H9 (cell line): ENCODE results near the gene KIF5A. TPM values are rescaled to one million over a fixed set of nuclear protein-coding genes. Genes with fewer than 3 reads are reported as not detected.

Source experiments
- DNase-seq: peaks from one replicate; pipeline ENCODE4 v3.0.0-alpha.2; 2017
- H2AFZ ChIP-seq: one replicate; pipeline ENCODE4 v1.6.1; 2013; ENCODE audit warnings: mild to moderate bottlenecking, low read length, control low read depth, moderate library complexity
- H2AK5ac ChIP-seq: 2 replicates; pipeline ENCODE4 v1.6.1; 2013; ENCODE audit warnings: low read length, control low read depth, mixed read lengths; ENCODE audit not compliant: insufficient read length
- H2BK120ac ChIP-seq: one replicate; pipeline ENCODE4 v1.6.1; 2013; ENCODE audit warnings: low read depth, mild to moderate bottlenecking, low read length, control low read depth, inconsistent platforms; ENCODE audit not compliant: poor library complexity, severe bottlenecking
- H2BK12ac ChIP-seq: 2 replicates; pipeline ENCODE4 v1.6.1; 2013; ENCODE audit warnings: low read length, control low read depth, mixed read lengths, low read depth; ENCODE audit not compliant: insufficient read length
- H2BK15ac ChIP-seq: 2 replicates; pipeline ENCODE4 v1.6.1; 2013; ENCODE audit warnings: low read depth, low read length, control low read depth
- H2BK20ac ChIP-seq: one replicate; pipeline ENCODE4 v1.6.1; 2013; ENCODE audit warnings: low read depth, mild to moderate bottlenecking, low read length, control low read depth, inconsistent platforms; ENCODE audit not compliant: poor library complexity, severe bottlenecking
- H2BK5ac ChIP-seq: 2 replicates; pipeline ENCODE4 v1.6.1; 2013; ENCODE audit warnings: low read length, control low read depth, mixed read lengths; ENCODE audit not compliant: insufficient read length
- H3K14ac ChIP-seq: 2 replicates; pipeline ENCODE4 v1.6.1; 2013; ENCODE audit warnings: low read length, control low read depth; ENCODE audit not compliant: insufficient read depth
- H3K18ac ChIP-seq: 2 replicates; pipeline ENCODE4 v1.6.1; 2013; ENCODE audit warnings: low read depth, mild to moderate bottlenecking, mixed read lengths, low read length, control low read depth; ENCODE audit not compliant: insufficient read length
- H3K23ac ChIP-seq: 2 replicates; pipeline ENCODE4 v1.6.1; 2013; ENCODE audit warnings: low read length, control low read depth, mixed read lengths, low read depth; ENCODE audit not compliant: insufficient read length
- H3K23me2 ChIP-seq: 2 replicates; pipeline ENCODE4 v1.6.1; 2013; ENCODE audit warnings: low read depth, mild to moderate bottlenecking, mixed read lengths, low read length, control low read depth; ENCODE audit not compliant: insufficient read length, poor library complexity, severe bottlenecking
- H3K27ac ChIP-seq: 2 replicates; pipeline ENCODE4 v1.5.1; 2013; ENCODE audit warnings: low read length, control low read depth, mixed read lengths, low read depth; ENCODE audit not compliant: insufficient read length
- H3K27me3 ChIP-seq: 2 replicates; pipeline ENCODE4 v1.6.1; 2013; ENCODE audit warnings: low read length, control low read depth, inconsistent platforms; ENCODE audit not compliant: insufficient read depth
- H3K4ac ChIP-seq: 2 replicates; pipeline ENCODE4 v1.6.1; 2013; ENCODE audit warnings: low read depth, mild to moderate bottlenecking, control low read depth, inconsistent platforms, low read length, moderate library complexity
- H3K4me1 ChIP-seq: 2 replicates; pipeline ENCODE4 v1.6.1; 2013; ENCODE audit warnings: low read length, control low read depth, inconsistent platforms; ENCODE audit not compliant: insufficient read depth
- H3K4me2 ChIP-seq: 2 replicates; pipeline ENCODE4 v1.6.1; 2013; ENCODE audit warnings: low read length, control low read depth, mixed read lengths; ENCODE audit not compliant: insufficient read length, insufficient read depth
- H3K56ac ChIP-seq: 2 replicates; pipeline ENCODE4 v1.6.1; 2013; ENCODE audit warnings: low read depth, mild to moderate bottlenecking, mixed read lengths, low read length, control low read depth; ENCODE audit not compliant: insufficient read length
- H3K79me1 ChIP-seq: 2 replicates; pipeline ENCODE4 v1.6.1; 2013; ENCODE audit warnings: low read depth, mild to moderate bottlenecking, moderate library complexity, low read length, control low read depth, inconsistent platforms; ENCODE audit not compliant: insufficient read depth, poor library complexity, severe bottlenecking
- H3K79me2 ChIP-seq: 2 replicates; pipeline ENCODE4 v1.6.1; 2013; ENCODE audit warnings: low read length, control low read depth, inconsistent platforms; ENCODE audit not compliant: insufficient read depth
- H3K9ac ChIP-seq: 2 replicates; pipeline ENCODE4 v1.6.1; 2013; ENCODE audit warnings: low read length, control low read depth, mixed read lengths; ENCODE audit not compliant: insufficient read length; ENCODE audit errors: extremely low read depth
- H3K9me3 ChIP-seq: one replicate; pipeline ENCODE4 v1.6.1; 2013; ENCODE audit warnings: low read depth, low read length, inconsistent platforms; ENCODE audit not compliant: control insufficient read depth
- H3T11ph ChIP-seq: one replicate; pipeline ENCODE4 v1.6.1; 2013; ENCODE audit warnings: mild to moderate bottlenecking, low read length, control low read depth, inconsistent platforms
- H4K20me1 ChIP-seq: one replicate; pipeline ENCODE4 v1.6.1; 2013; ENCODE audit not compliant: control insufficient read depth, insufficient read length, insufficient read depth
- H4K5ac ChIP-seq: 2 replicates; pipeline ENCODE4 v1.6.1; 2013; ENCODE audit warnings: low read depth, mild to moderate bottlenecking, mixed read lengths, low read length, control low read depth; ENCODE audit not compliant: insufficient read length
- H4K8ac ChIP-seq: replicated peaks from 2 replicates; pipeline ENCODE4 v1.6.1; 2013; ENCODE audit warnings: low read length, control low read depth, mixed read lengths, low read depth; ENCODE audit not compliant: insufficient read length
- H4K91ac ChIP-seq: 2 replicates; pipeline ENCODE4 v1.6.1; 2013; ENCODE audit warnings: low read depth, mild to moderate bottlenecking, moderate library complexity, mixed read lengths, low read length, control low read depth; ENCODE audit not compliant: insufficient read length
- H3K27ac Mint-ChIP-seq, 3 experiments: 2 replicates in 2 of 3; 3 replicates in 1 of 3; pipeline ENCODE4 v1.8.0; 2020 to 2021; ENCODE audit warnings: mixed read lengths in 3 of 3, mild to moderate bottlenecking in 1 of 3, moderate library complexity in 1 of 3
- H3K27me3 Mint-ChIP-seq: 2 replicates; pipeline ENCODE4 v1.8.0; 2021; ENCODE audit warnings: low read depth, mild to moderate bottlenecking, moderate library complexity, mixed read lengths
- H3K36me3 Mint-ChIP-seq, 3 experiments: 2 replicates in 2 of 3; 3 replicates in 1 of 3; pipeline ENCODE4 v1.8.0; 2020 to 2021; ENCODE audit warnings: low read depth in 3 of 3, mixed read lengths in 3 of 3; ENCODE audit not compliant: insufficient read depth in 1 of 3
- H3K4me1 Mint-ChIP-seq, 2 experiments: 2 replicates each; pipeline ENCODE4 v1.8.0; 2020; ENCODE audit warnings: mixed read lengths in 2 of 2
- H3K4me3 Mint-ChIP-seq, 2 experiments: 2 replicates in 1 of 2; 3 replicates in 1 of 2; pipeline ENCODE4 v1.8.0; 2020 to 2021; ENCODE audit warnings: mild to moderate bottlenecking in 2 of 2, mixed read lengths in 2 of 2, moderate library complexity in 1 of 2
- H3K9me3 Mint-ChIP-seq, 2 experiments: 2 replicates in 1 of 2; 3 replicates in 1 of 2; pipeline ENCODE4 v1.8.0; 2020; ENCODE audit warnings: mild to moderate bottlenecking in 2 of 2, mixed read lengths in 2 of 2, moderate library complexity in 1 of 2
- WGBS: extraction: QIAGEN DNeasy Blood & Tissue Kit; methylation state at CpG from one replicate; pipeline ENCODE4 v1.1.7; 2013; ENCODE audit warnings: missing lambda C conversion rate, low lambda C conversion rate, mixed read lengths; ENCODE audit not compliant: insufficient read length; ENCODE audit errors: extremely low coverage; 5-methylcytosine and 5-hydroxymethylcytosine counted together
- total RNA-seq: library from RNA; stranded (reverse); gene quantifications from 2 replicates; pipeline ENCODE4 v1.2.1, GENCODE V29; 2021
- TF ChIP-seq, protein P1 (sequence below): fragments of 200-600 bp; sonication (generic); conservative IDR thresholded peaks from 3 replicates; pipeline ENCODE4 v1.8.0; 2021; ENCODE audit warnings: antibody characterized with exemption, mild to moderate bottlenecking

Gene KIF5A
- total RNA-seq, 1 experiment from 2014 or later: 18.5 TPM

DNA sequence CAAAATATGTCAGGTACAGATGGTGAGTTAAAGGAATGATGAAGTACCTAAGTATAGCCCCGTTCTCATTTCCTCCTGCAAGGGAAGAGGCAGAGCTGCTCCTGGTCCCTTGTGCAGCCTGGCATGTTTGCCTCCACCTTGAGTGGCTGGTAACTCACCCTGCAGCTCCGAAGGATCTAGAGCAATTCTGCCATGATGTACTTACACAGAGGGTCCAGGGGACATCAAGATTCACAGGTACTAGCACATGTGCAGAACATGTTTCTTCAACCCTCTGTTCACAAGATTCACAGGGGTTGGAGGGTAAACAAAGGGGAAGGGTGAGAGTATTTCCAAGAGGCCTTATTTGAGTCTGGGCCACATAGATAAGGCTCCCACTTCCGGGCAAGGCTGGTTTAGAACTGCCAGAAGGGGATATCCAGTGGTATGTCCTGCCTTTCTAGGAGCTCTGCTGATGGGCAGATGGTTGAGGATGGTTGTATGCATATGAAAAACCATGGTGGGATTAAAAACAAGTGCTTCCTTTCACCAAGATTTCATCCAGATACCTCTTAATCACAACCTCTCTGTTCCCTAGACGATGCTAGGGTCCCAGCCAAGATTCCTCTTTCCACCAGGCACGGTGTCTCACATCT, 10.6 kb upstream of the KIF5A start:
- Histone ChIP-seq H3K23ac (no peak overlapping the region), H3K4ac (no peak overlapping the region), H3K27ac (no peak overlapping the region), H2AK5ac (no peak overlapping the region), H3T11ph (no peak overlapping the region), H3K9ac (no peak overlapping the region), H3K9me3 (no peaks in the 10 kb centered on the region), H3K79me1 (no peaks in the 10 kb centered on the region), H4K8ac (no peak overlapping the region), H4K20me1 (no peaks in the 10 kb centered on the region), H2BK5ac (no peak overlapping the region), H2AFZ (no peak overlapping the region), H3K4me1 (no peaks in the 10 kb centered on the region; the same call in 1 of the 2 replicates), H3K23me2 (no peaks in the 10 kb centered on the region), H2BK15ac (no peak overlapping the region), H3K18ac (no peak overlapping the region), H4K5ac (no peak overlapping the region), H2BK120ac (no peak overlapping the region), H3K27me3 (no peaks in the 10 kb centered on the region), H3K4me2 (no peak overlapping the region), H2BK12ac (no peak overlapping the region), H3K14ac (no peak overlapping the region), H4K91ac (no peak overlapping the region), H3K79me2 (no peaks in the 10 kb centered on the region), H2BK20ac (no peak overlapping the region), H3K56ac (no peak overlapping the region)
- WGBS: no CpG with 5 or more reads among the region's 5 CpGs
- H3K9me3 Mint-ChIP-seq: no peaks in the 10 kb centered on the region
- no peak overlapping the region for H3K27ac Mint-ChIP-seq
- H3K27me3 Mint-ChIP-seq: no peaks in the 10 kb centered on the region
- no peak for DNase-seq
- H3K4me3 Mint-ChIP-seq: no peak overlapping the region
- TF ChIP-seq, protein P1, sequence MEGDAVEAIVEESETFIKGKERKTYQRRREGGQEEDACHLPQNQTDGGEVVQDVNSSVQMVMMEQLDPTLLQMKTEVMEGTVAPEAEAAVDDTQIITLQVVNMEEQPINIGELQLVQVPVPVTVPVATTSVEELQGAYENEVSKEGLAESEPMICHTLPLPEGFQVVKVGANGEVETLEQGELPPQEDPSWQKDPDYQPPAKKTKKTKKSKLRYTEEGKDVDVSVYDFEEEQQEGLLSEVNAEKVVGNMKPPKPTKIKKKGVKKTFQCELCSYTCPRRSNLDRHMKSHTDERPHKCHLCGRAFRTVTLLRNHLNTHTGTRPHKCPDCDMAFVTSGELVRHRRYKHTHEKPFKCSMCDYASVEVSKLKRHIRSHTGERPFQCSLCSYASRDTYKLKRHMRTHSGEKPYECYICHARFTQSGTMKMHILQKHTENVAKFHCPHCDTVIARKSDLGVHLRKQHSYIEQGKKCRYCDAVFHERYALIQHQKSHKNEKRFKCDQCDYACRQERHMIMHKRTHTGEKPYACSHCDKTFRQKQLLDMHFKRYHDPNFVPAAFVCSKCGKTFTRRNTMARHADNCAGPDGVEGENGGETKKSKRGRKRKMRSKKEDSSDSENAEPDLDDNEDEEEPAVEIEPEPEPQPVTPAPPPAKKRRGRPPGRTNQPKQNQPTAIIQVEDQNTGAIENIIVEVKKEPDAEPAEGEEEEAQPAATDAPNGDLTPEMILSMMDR: no peak
- peaks cover 5 to 55% (median 48%) of the 10 kb centered on the region in 3 experiments for H3K36me3 Mint-ChIP-seq
- peaks cover 13 to 17% of the 10 kb centered on the region in 2 experiments for H3K4me1 Mint-ChIP-seq
